ENCODE data around the gene CAMKMT. TPM values are rescaled to one million over a fixed set of nuclear protein-coding genes. Genes with fewer than 3 reads are reported as not detected.

The CAMKMT gene
- total RNA-seq, 2 donors from 2014 or later: 12.0 to 12.6 TPM

DNA sequence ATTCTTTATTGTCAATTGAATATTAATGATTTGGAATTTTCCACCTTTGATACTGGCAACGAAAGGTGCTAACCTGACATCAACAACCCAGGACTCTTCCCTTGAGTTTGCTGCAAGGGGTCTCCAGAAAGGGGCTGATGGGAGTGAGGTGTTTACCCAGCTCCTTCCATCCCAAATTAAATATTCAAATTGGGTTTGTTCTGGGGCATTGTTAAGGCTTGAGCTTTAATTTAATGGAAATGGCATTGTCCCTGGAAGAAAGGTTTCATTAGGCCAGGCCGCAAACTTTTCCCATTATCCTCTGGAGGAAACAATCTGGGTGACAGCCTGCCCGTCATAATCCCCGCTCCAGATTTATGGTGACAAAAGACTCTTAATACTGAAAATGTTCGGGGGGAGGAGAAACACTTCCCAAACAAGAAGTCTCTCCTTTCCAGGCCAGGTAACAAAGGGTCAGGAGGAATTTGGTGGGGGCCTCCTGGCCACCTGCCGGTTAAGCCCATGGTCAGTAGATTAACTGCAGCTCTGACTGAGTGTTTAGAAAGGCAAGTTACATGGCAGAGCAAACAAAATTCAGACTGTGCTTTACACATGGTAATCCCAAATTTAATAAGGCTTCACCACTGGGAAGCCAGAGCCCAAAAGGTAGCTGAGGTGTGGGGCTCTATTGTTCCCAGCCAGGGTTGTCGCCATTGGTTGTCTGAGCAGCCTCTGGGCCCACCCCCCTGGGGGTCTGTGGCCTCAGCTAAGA is 428.4 kb downstream of the CAMKMT start:
- DNase-seq (ENCODE audit: low spot score): no peak
- intact Hi-C loops (cut with DNase I): no loop called here

DNA sequence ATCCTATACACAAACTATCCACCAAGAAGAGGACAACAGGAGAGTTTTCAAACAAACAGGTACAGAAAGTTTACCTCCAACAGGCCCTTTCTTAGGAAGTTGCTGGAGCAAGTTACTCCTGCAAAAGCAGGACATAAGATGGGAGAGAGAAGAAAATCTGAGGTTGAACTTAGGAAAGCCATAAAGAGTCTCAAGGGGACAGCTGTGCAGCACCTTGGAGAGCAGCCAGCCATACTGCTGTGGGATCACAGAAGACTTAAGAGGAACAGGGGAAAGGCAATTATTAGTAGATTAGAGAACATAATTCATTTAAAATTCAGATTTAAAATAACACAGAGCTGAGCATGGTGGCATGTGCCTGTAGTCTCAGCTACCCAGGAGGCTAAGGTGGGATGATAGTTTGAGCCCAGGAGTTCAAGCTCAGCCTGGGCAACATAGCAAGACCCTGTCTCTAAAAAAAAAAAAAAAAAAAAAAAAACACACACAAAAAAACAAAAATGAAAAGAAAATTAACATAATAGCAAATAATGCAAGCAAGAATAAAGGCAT is 431.6 kb downstream of the CAMKMT start:
- DNase-seq (ENCODE audit: low spot score): no peak
- intact Hi-C loops (cut with DNase I): no loop called here

- intact Hi-C loops (cut with DNase I): no loop called here
- no peak for DNase-seq (ENCODE audit: low spot score)
Observed at GRCh38 chr2:44796771-44797170, 435.0 kb downstream of the CAMKMT start.

DNA sequence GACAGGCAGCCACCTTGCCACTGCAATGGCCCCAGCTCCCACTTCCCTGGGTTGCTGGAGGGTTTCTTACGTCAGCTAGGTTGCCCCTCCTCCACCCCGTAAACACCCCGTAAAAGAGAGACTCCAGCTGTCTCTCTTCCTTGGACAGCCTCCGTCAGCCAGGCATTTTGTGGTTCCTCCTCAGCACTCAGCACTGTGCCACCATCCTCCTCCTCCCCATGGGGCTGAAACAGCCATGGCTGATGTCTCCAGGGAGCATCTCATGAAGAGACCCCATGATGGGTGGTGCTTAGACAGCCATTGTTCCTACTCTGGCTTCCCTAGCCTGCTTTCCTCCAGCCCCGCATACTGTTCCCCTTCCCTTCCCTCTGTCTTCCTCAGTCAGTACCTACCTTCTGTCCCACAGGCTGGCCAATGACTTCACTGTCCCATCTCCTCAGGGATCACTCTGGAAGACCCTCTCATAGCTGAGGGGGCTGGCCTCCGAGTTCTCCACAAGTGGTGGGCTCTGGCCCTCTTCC is 436.5 kb downstream of the CAMKMT start:
- intact Hi-C loops (cut with DNase I): no loop called here
- DNase-seq (ENCODE audit: low spot score): no peak

DNA sequence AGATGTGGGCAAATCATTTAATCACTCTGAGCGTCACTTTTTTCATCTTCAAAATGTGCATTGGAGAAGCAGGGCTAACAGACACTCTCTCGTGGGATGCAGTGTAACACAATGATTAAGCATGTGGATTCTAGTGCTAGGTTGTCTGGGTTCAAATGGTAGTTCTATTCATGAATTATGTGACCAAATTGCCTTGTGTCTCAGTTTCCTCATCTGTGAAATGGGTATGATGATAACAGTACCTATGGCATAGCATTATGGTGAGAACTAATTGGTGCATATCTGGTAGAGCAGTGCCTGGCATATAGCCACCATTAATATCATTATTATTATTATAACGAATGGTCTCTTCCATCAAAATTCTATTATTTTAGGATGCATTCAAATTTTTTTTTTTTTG is 437.4 kb downstream of the CAMKMT start:
- intact Hi-C loops (cut with DNase I): no loop called here
- no peak for DNase-seq (ENCODE audit: low spot score)

GRCh38 chr2:44799754-44800153 is 438.0 kb downstream of the CAMKMT start:
- intact Hi-C loops (cut with DNase I): no loop called here
- no peak for DNase-seq (ENCODE audit: low spot score)

DNA sequence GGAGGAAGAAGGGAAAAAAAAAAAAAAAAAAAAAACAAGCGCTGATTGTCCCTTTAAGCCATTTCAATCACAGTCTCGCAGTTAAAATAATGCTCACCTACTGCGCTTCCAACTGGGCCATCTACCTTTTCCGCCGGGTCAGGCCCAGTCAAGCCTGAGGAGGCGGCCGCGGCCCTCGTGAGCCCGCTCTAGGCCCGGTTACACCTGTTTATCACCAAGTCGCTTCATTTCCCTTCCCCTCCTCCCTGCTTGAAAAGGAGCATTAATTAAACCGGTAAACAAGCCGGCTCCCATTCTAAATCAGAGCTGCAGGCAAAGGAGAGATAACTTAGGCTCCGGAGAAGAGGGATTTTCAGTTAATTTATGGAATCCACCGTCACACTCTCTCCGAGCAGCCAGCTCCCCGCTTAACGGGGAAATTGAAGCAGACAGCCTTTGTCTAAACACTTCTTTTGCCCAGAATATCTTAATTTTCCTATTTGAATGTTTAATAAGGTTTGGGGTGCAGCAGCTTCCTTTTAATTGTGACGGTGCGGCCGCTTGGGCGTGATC is 439.6 kb downstream of the CAMKMT start:
- DNase-seq (ENCODE audit: low spot score): no peak
- intact Hi-C loops (cut with DNase I): no loop called here

- intact Hi-C loops (cut with DNase I): no loop called here
- DNase-seq (ENCODE audit: low spot score): no peak
Observed at GRCh38 chr2:44801841-44802776, 440.4 kb downstream of the CAMKMT start.

DNA sequence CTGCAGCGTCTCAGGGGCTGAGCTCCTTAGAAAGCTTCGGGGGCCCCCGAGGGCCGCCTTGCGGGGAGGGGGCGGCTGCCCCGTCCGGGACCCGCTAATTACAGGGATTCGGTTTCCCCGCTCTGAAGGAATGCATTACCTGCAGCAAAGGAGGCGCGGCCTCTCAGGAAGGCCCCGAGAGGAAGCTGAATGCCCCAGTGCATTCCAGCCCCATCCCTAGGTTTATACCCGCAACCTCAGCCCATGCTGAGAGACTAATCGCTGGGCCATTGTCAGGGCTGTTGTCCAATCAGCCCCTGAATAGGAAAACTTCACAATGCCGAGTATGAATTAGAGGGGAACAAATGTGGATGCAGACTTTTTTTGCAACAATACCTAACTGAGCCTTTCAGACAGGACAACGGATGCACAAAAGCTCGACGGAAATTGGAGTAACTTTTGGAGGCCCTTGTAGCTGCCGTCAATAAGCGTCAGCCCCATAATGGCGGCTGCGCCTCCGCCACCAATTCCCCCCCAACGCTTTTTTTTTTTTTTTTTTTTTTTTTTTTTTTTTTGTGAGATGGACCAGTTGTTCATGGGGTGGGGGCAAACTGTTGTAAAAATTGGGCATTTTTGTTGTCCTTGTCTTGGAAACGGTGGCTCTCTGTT is 441.2 kb downstream of the CAMKMT start:
- no peak for DNase-seq (ENCODE audit: low spot score)
- intact Hi-C loops (cut with DNase I): no loop called here

DNA sequence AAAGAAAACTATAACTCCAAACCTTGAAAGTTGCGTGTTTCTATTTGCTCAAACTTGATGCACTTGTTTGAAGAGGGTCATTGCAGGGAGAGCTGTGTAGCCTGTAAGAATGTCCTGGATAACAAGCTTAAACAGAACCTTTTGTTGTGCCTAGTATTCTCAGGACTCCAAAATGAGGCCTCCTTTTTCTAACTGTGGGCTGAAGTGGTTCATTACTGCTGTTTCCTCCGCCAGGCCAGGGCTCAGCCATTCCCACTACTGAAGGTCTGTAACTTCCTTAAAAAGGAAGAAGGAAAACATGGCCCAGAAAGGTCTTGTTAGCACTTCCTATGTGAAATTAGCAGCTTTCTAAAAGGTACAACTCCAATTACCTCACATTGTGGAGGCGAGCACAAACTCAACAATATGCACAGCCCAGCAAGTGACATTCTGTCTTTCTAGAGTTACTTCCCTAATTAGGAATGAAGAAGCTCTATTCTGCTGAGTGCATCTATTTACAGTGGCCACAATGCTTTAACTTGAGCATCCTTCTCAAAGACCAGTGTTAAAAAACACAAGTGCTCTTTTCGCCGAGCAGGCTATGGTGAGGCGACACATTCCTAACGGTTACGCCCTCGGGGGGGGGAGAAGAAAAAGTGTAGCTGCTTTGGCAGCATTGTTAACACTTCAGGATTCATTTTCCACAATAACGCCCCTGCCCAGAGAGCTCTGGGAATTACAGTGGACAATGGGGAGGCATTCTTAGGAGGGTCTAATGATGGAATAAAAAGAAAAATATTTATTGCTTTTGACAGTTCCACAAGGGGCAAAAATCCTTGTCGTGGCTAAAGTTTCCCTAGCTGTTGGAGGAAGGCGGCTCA is 442.9 kb downstream of the CAMKMT start:
- DNase-seq (ENCODE audit: low spot score): no peak
- intact Hi-C loops (cut with DNase I): no loop called here

DNA sequence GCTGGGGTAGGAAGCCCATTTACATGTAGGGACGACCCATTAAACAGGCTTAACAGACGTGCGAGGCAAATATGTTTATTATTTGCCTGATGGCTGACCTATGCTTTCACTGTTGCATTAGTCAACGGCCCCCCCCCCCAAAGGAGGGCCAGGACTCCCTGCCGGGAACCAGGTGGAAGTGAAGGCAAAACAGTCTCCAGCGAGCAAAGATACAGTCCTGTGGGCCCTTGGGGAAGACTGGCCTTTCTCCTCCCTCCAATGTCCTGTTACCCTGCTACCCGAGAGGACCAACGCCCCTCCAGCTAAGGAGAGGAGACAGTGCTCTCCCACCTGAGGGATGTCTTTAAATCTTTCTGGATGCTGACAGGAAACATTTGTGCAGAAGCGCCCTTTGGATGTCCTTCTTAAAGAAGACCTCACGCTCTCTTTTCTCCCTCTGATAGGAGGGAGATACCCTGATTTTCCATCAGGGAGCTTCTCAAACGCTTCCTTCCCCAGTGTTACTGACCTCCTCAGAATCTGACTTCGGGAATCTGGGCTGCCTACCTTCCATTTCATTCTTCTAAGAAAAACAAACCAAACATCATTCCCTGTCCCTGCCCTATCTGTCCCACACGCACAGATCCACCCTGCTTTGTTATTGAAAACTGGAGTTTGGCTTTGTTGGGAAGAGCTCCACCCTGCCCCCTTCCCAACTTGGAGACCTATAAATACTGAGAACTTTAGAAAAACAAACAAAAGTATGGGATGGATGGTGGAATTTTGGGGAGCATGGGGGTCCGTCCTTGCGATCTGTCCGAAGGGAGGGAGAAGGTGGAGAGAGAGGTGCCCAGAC is 443.9 kb downstream of the CAMKMT start:
- DNase-seq (ENCODE audit: low spot score): no peak
- intact Hi-C loops (cut with DNase I): no loop called here

GRCh38 chr2:44807201-44808025 is 445.7 kb downstream of the CAMKMT start:
- intact Hi-C loops (cut with DNase I): no loop called here
- no peak for DNase-seq (ENCODE audit: low spot score)

DNA sequence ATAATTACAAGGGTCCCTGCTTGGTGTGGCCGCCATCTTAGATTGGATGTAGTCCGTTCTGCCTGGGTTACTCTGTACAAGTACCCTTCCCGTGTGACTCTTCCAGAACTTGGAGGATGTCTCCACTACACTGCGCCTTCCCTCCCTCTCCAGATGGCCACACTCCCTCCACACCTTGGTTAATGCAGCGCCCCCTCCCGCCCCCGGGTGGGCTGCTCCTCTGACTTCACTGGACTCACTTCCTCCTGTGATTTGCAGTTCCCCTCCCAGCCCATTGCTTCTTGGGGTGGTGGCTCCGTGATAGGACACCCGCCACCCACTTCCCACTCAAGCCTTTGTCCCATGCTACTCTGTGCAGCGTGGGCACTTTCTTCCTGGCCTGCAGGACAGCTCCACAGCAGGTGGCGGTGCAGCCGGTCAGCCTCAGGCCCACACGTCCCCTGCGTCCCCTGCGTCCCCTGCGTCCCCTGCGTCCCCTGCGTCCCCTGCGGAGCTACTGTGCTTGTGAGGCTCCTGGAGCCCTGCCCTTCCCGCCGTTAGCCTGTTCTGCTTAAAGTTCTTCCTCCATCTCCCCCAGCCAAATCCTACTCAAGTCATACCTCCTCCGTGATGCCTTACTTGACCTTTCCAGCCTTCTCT is 449.3 kb downstream of the CAMKMT start:
- intact Hi-C loops (cut with DNase I): no loop called here
- DNase-seq (ENCODE audit: low spot score): no peak

- no peak for DNase-seq (ENCODE audit: low spot score)
- intact Hi-C loops (cut with DNase I): no loop called here
Observed at GRCh38 chr2:44813165-44813564, 451.4 kb downstream of the CAMKMT start.

DNA sequence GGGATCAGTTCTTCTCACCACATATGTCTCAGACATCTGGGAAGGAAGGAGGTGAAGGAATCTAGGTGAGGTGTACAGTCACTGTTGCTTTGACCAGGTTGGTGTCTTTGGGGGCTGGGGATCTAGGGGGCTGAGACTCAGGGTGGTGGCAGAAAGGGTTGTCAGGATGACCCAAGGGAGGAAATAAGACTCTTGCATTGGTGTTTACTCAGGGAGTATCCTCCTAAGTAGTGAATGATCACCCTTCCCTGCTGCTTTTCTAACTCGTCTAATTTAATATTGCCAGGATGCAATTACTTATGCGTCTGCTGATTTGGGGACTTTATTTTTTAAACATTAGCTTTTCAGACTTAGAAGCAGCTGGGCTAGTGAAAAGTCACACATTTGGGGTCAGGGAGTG is 451.9 kb downstream of the CAMKMT start:
- no peak for DNase-seq (ENCODE audit: low spot score)
- intact Hi-C loops (cut with DNase I): no loop called here

GRCh38 chr2:44817256-44817655 is 455.5 kb downstream of the CAMKMT start:
- intact Hi-C loops (cut with DNase I): no loop called here
- DNase-seq (ENCODE audit: low spot score): no peak

Measured in posterior vena cava (tissue), 2 donors.